ENCODE data around the gene ASAP2. TPM values are rescaled to one million over a fixed set of nuclear protein-coding genes. Genes with fewer than 3 reads are reported as not detected.

ASAP2 gene
- polyA plus RNA-seq, 3 donors: 0.08 to 1.1 (median 0.20) TPM

- Histone ChIP-seq H3K9me3 (replicated peaks in 1 of 2; ENCODE audit: control insufficient read depth in 1 of 2, insufficient read depth in 1 of 2, low read length in 2 of 2) (no peaks in the 10 kb centered on the region), H3K27ac (ENCODE audit: low read depth in 1 of 2, low read length in 2 of 2) (no peak overlapping the region), H4K20me1 (ENCODE audit: insufficient read depth, low read length) (peaks cover 19% of the 10 kb centered on the region), H3K79me2 (ENCODE audit: insufficient read depth, low read length) (no peaks in the 10 kb centered on the region), H3K36me3 (replicated peaks in 1 of 2; ENCODE audit: control insufficient read depth in 1 of 2, insufficient read depth in 2 of 2, low read length in 2 of 2) (no peaks in the 10 kb centered on the region), H3K27me3 (ENCODE audit: control insufficient read depth in 2 of 2, insufficient read depth in 2 of 2, low read length in 2 of 2) (peaks cover 0 to 18% of the 10 kb centered on the region in 2 donors), H3K4me3 (replicated peaks in 1 of 3; ENCODE audit: low read depth in 2 of 3, low read length in 3 of 3) (no peak overlapping the region), H3K4me2 (replicated peaks; ENCODE audit: extremely low read depth, low read length, poor library complexity, severe bottlenecking) (no peak overlapping the region), H3K9ac (ENCODE audit: insufficient read depth, low read length, poor library complexity, severe bottlenecking) (no peak overlapping the region), H2AFZ (ENCODE audit: insufficient read depth, low read depth, low read length, poor library complexity, severe bottlenecking) (no peak overlapping the region), H3K4me1 (ENCODE audit: control insufficient read depth in 1 of 2, insufficient read depth in 2 of 2, low read length in 2 of 2) (peaks cover 37 to 40% of the 10 kb centered on the region in 2 donors)
- no peak for DNase-seq
- Mint-ChIP-seq H3K9me3 (peaks cover 0 to 6% (median 0%) of the 10 kb centered on the region in 7 donors), H3K27ac (no peak overlapping the region), H3K4me3 (peak overlapping the region in 1 of 2 donors; percentile 31), H3K36me3 (peaks cover 3 to 13% of the 10 kb centered on the region in 2 donors), H3K4me1 (peaks cover 40% of the 10 kb centered on the region), H3K27me3 (ENCODE audit: low read depth in 3 of 3) (peaks cover 21 to 26% (median 22%) of the 10 kb centered on the region in 3 donors)
- no peak for TF ChIP-seq CTCF (IDR thresholded peaks at IDR 0.05)
- intact Hi-C loops (cut with micrococcal nuclease): no loop called here
- WGBS (ENCODE audit: insufficient coverage): 100% methylated on average over 2 of the region's 4 CpGs
Observed at GRCh38 chr2:9228088-9228751, 21.6 kb downstream of the ASAP2 start.

- H3K9ac ChIP-seq (ENCODE audit: insufficient read depth, low read length, poor library complexity, severe bottlenecking): no peak overlapping the region
- DNase-seq: no peak
- peaks cover 0 to 20% of the 10 kb centered on the region in 2 donors for H3K27me3 ChIP-seq (ENCODE audit: control insufficient read depth in 2 of 2, insufficient read depth in 2 of 2, low read length in 2 of 2)
- Mint-ChIP-seq H3K27me3 (ENCODE audit: low read depth in 3 of 3) (peaks cover 21 to 24% (median 22%) of the 10 kb centered on the region in 3 donors), H3K9me3 (peaks cover 0 to 6% (median 0%) of the 10 kb centered on the region in 7 donors), H3K4me1 (peaks cover 45% of the 10 kb centered on the region), H3K27ac (no peak overlapping the region), H3K4me3 (peak overlapping the region in 1 of 2 donors; percentile 87), H3K36me3 (peaks cover 3 to 13% of the 10 kb centered on the region in 2 donors)
- intact Hi-C loops (cut with micrococcal nuclease): no loop called here
- no peak overlapping the region for H3K4me3 ChIP-seq (replicated peaks in 1 of 3; ENCODE audit: low read depth in 2 of 3, low read length in 3 of 3)
- no peaks in the 10 kb centered on the region for H3K9me3 ChIP-seq (replicated peaks in 1 of 2; ENCODE audit: control insufficient read depth in 1 of 2, insufficient read depth in 1 of 2, low read length in 2 of 2)
- H2AFZ ChIP-seq (ENCODE audit: insufficient read depth, low read depth, low read length, poor library complexity, severe bottlenecking): no peak overlapping the region
- H3K4me2 ChIP-seq (replicated peaks; ENCODE audit: extremely low read depth, low read length, poor library complexity, severe bottlenecking): no peak overlapping the region
- no peaks in the 10 kb centered on the region for H3K36me3 ChIP-seq (replicated peaks in 1 of 2; ENCODE audit: control insufficient read depth in 1 of 2, insufficient read depth in 2 of 2, low read length in 2 of 2)
- H4K20me1 ChIP-seq (ENCODE audit: insufficient read depth, low read length): peaks cover 19% of the 10 kb centered on the region
- TF ChIP-seq CTCF (IDR thresholded peaks at IDR 0.05): no peak
- peaks cover 43 to 47% of the 10 kb centered on the region in 2 donors for H3K4me1 ChIP-seq (ENCODE audit: control insufficient read depth in 1 of 2, insufficient read depth in 2 of 2, low read length in 2 of 2)
- no peaks in the 10 kb centered on the region for H3K79me2 ChIP-seq (ENCODE audit: insufficient read depth, low read length)
- WGBS (ENCODE audit: insufficient coverage): 100% methylated on average over 5 of the region's 15 CpGs
- H3K27ac ChIP-seq (ENCODE audit: low read depth in 1 of 2, low read length in 2 of 2): no peak overlapping the region
Observed at GRCh38 chr2:9228781-9229469, 22.3 kb downstream of the ASAP2 start.

Data from CD14-positive monocyte (primary cell).